Fibroblast of mammary gland (primary cell): Measurements from ENCODE around the gene TATDN2.
A peak's percentile ranks its signal among the peaks of the same experiment; 100 is the strongest.

Source experiments
- DNase-seq: peaks from one replicate; pipeline ENCODE4 v3.0.0-alpha.2; 2010; ENCODE audit warnings: low read depth
- H3K4me3 ChIP-seq: 2 replicates; pipeline ENCODE4 v1.5.1; 2011; ENCODE audit warnings: low read depth, mild to moderate bottlenecking, low read length, moderate library complexity; ENCODE audit not compliant: control insufficient read depth
- TF ChIP-seq, protein P1 (sequence below): conservative IDR thresholded peaks from 2 replicates; pipeline ENCODE4 v1.5.1; 2011; ENCODE audit warnings: low read depth, low read length, inconsistent platforms; ENCODE audit not compliant: control insufficient read depth, insufficient read depth

TATDN2 gene

GRCh38 chr3:10279384-10280176 lies 31.3 kb downstream of the TATDN2 start:
- no peak for DNase-seq
- H3K4me3 ChIP-seq: no peak overlapping the region
- TF ChIP-seq, protein P1, sequence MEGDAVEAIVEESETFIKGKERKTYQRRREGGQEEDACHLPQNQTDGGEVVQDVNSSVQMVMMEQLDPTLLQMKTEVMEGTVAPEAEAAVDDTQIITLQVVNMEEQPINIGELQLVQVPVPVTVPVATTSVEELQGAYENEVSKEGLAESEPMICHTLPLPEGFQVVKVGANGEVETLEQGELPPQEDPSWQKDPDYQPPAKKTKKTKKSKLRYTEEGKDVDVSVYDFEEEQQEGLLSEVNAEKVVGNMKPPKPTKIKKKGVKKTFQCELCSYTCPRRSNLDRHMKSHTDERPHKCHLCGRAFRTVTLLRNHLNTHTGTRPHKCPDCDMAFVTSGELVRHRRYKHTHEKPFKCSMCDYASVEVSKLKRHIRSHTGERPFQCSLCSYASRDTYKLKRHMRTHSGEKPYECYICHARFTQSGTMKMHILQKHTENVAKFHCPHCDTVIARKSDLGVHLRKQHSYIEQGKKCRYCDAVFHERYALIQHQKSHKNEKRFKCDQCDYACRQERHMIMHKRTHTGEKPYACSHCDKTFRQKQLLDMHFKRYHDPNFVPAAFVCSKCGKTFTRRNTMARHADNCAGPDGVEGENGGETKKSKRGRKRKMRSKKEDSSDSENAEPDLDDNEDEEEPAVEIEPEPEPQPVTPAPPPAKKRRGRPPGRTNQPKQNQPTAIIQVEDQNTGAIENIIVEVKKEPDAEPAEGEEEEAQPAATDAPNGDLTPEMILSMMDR: no peak

GRCh38 chr3:10280177-10280529 lies 31.9 kb downstream of the TATDN2 start:
- TF ChIP-seq, protein P1: peak; percentile 8
- no peak overlapping the region for H3K4me3 ChIP-seq
- DNase-seq: no peak

DNA sequence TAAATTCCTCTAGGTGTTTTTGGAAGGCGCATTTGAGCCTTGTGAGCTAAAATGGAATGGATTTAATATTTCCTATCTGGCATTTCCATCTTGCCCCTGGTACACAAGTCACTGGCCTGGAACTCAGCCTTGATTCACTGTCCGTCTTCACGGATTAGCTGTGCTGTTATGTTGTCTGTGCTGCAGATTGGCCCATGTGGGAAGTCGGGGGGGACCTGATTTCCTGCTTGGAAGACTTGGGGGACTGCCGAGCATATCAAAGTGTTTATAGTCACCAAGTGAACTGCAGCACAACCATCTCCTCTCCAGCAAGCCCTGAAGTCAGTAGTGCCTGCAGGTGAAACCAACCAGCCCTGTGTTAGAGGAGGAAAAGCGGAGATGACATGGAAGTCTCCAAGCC lies 32.3 kb downstream of the TATDN2 start:
- no peak overlapping the region for H3K4me3 ChIP-seq
- no peak for DNase-seq
- TF ChIP-seq, protein P1: no peak

GRCh38 chr3:10281951-10282350 lies 33.7 kb downstream of the TATDN2 start:
- H3K4me3 ChIP-seq: no peak overlapping the region
- TF ChIP-seq, protein P1: no peak
- DNase-seq: peak; percentile 86

- TF ChIP-seq, protein P1: no peak
- H3K4me3 ChIP-seq: no peak overlapping the region
- DNase-seq: no peak
Measured at GRCh38 chr3:10283638-10284037, 35.4 kb downstream of the TATDN2 start.

DNA sequence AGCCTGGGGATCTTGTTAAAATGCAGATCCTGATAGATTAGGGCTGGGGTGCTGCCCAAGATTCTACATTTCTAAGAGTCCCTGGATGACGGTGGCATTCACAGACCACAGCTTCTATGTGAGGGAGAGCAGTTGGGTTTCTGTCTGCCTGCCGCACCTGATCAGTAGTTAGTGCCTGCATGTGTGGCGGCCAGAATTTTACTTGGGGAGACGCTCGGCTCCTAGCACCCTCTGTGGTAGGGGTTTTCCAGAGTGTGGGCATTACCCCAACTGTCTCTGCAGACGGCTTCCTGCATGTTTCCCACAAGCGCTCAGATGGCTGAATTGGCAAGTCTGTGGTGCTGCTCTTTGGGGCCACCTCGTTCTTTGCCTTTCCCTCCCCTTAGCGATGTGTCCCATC lies 36.2 kb downstream of the TATDN2 start:
- DNase-seq: no peak
- H3K4me3 ChIP-seq: no peak overlapping the region
- TF ChIP-seq, protein P1: no peak
